Measurements from ENCODE around the gene VASP. TPM values are rescaled to one million over a fixed set of nuclear protein-coding genes. Genes with fewer than 3 reads are reported as not detected.
A peak's percentile ranks its signal among the peaks of the same experiment; 100 is the strongest.

The VASP gene
- total RNA-seq, 2 donors from 2014 or later = 151 to 196 TPM

- Mint-ChIP-seq H3K4me3 (peak overlapping the region; percentile 83), H3K36me3 (ENCODE audit: low read depth) (peaks cover 26% of the 10 kb centered on the region), H3K9me3 (no peaks in the 10 kb centered on the region), H3K27me3 (no peaks in the 10 kb centered on the region), H3K27ac (peak overlapping the region; percentile 82), H3K4me1 (peaks cover 16% of the 10 kb centered on the region)
- peak; percentile 83 for ATAC-seq (replicated peaks)
Measured at GRCh38 chr19:45478454-45479238, 28.6 kb upstream of the VASP start.

DNA sequence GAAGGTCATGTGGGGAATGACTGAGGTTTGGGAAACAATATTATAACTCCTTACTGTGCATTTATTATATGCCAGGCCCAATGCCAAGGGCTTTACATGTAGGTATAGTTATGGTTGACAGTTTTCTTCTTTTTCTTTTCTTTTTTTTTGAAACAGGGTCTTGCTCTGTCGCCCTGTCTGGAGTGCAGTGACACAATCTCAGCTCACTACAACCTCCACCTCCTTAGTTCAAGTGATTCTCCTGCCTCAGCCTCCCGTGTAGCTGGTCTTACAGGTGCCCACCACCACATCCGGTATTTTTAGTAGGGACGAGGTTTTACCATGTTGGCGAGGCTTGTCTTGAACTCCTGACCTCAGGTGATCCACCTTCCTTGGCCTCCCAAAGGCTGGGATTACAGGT, 24.2 kb upstream of the VASP start:
- no peak overlapping the region for H3K27ac Mint-ChIP-seq
- peaks cover 18% of the 10 kb centered on the region for H3K4me1 Mint-ChIP-seq
- no peaks in the 10 kb centered on the region for H3K9me3 Mint-ChIP-seq
- no peak for ATAC-seq (replicated peaks)
- H3K36me3 Mint-ChIP-seq (ENCODE audit: low read depth) = peaks cover 11% of the 10 kb centered on the region
- no peak overlapping the region for H3K4me3 Mint-ChIP-seq
- no peaks in the 10 kb centered on the region for H3K27me3 Mint-ChIP-seq

GRCh38 chr19:45484273-45484945, 22.9 kb upstream of the VASP start:
- no peak for ATAC-seq (replicated peaks)
- Mint-ChIP-seq H3K9me3 (no peaks in the 10 kb centered on the region), H3K36me3 (ENCODE audit: low read depth) (no peaks in the 10 kb centered on the region), H3K4me3 (no peak overlapping the region), H3K4me1 (peaks cover 14% of the 10 kb centered on the region), H3K27me3 (no peaks in the 10 kb centered on the region), H3K27ac (no peak overlapping the region)

- Mint-ChIP-seq H3K27ac (peak overlapping the region; percentile 87), H3K9me3 (no peaks in the 10 kb centered on the region), H3K27me3 (no peaks in the 10 kb centered on the region), H3K4me1 (peaks cover 10% of the 10 kb centered on the region), H3K4me3 (peak overlapping the region; percentile 86), H3K36me3 (ENCODE audit: low read depth) (no peaks in the 10 kb centered on the region)
- ATAC-seq (replicated peaks) = peak; percentile 99
Measured at GRCh38 chr19:45485305-45486077, 21.8 kb upstream of the VASP start.

- H3K36me3 Mint-ChIP-seq (ENCODE audit: low read depth) = no peaks in the 10 kb centered on the region
- no peak overlapping the region for H3K27ac Mint-ChIP-seq
- H3K4me3 Mint-ChIP-seq = no peak overlapping the region
- peaks cover 14% of the 10 kb centered on the region for H3K4me1 Mint-ChIP-seq
- no peaks in the 10 kb centered on the region for H3K27me3 Mint-ChIP-seq
- H3K9me3 Mint-ChIP-seq = no peaks in the 10 kb centered on the region
- no peak for ATAC-seq (replicated peaks)
Measured at GRCh38 chr19:45488708-45489107, 18.6 kb upstream of the VASP start.

- H3K9me3 Mint-ChIP-seq = no peaks in the 10 kb centered on the region
- H3K4me3 Mint-ChIP-seq = no peak overlapping the region
- no peak for ATAC-seq (replicated peaks)
- no peaks in the 10 kb centered on the region for H3K36me3 Mint-ChIP-seq (ENCODE audit: low read depth)
- no peak overlapping the region for H3K27ac Mint-ChIP-seq
- peaks cover 11% of the 10 kb centered on the region for H3K4me1 Mint-ChIP-seq
- no peaks in the 10 kb centered on the region for H3K27me3 Mint-ChIP-seq
Measured at GRCh38 chr19:45489216-45489855, 17.9 kb upstream of the VASP start.

DNA sequence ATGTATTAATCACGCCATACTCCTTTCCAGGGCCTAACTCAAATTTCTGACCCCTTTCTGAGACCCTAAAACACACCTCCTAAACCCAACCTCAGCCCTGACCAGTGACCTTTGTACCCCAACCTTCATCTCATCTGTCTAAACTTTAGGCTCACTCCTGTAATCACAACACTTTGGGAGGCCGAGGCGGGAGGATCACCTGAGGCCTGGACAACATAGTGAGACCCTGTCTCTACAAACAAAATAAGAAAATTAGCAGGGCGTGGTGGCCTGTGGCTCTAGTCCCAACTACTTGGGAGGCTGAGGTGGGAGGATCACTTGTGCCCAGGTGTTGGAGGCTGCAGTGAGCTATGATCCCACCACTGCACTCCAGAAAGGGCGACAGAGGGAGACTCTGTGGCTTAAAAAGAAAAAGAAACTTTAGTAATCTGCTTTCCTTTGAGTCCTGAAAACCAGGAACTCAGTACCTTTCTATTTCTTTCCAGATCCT, 15.1 kb upstream of the VASP start:
- Mint-ChIP-seq H3K36me3 (ENCODE audit: low read depth) (no peaks in the 10 kb centered on the region), H3K27me3 (peaks cover 7% of the 10 kb centered on the region), H3K27ac (no peak overlapping the region), H3K4me3 (no peak overlapping the region), H3K4me1 (peaks cover 16% of the 10 kb centered on the region), H3K9me3 (no peaks in the 10 kb centered on the region)
- ATAC-seq (replicated peaks) = no peak

GRCh38 chr19:45492627-45493470, 14.4 kb upstream of the VASP start:
- H3K36me3 Mint-ChIP-seq (ENCODE audit: low read depth) = no peaks in the 10 kb centered on the region
- H3K9me3 Mint-ChIP-seq = no peaks in the 10 kb centered on the region
- H3K4me3 Mint-ChIP-seq = peak overlapping the region; percentile 45
- peaks cover 7% of the 10 kb centered on the region for H3K27me3 Mint-ChIP-seq
- ATAC-seq (replicated peaks) = no peak
- peaks cover 19% of the 10 kb centered on the region for H3K4me1 Mint-ChIP-seq
- H3K27ac Mint-ChIP-seq = no peak overlapping the region

DNA sequence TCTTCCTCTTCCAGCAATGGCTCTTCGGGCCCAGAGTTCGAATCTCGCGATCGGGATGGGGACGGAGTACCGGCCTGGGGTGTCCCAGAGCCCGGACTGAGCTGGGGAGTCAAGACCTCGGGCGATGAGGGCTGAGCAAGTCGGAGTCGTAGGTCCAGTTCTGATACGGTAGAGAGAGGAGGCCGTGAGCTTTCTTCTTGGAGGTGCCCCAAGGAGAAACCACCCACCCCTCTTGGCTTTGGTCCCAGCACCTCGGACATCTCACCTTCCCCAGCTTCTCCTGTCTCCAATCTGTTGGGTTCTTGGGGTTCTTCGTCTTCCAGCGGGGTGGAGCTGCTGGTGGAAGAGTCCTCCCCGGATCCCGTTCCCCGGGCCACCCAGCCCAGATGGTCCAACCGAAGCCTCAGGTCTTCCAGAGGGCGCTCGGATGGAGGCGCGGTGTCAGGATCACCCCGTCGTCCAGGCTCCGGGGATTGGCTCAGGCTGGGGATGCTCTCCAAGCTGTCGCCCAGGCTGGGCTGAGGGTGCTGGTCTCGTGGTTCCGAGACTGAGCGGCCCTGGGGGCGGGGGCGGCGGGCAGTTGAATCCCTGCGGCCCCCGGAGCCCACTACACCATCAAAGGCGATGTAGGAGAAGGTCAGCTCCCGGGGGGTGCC, 12.9 kb upstream of the VASP start:
- no peak for ATAC-seq (replicated peaks)
- no peaks in the 10 kb centered on the region for H3K9me3 Mint-ChIP-seq
- no peak overlapping the region for H3K27ac Mint-ChIP-seq
- H3K4me1 Mint-ChIP-seq = peaks cover 26% of the 10 kb centered on the region
- no peak overlapping the region for H3K4me3 Mint-ChIP-seq
- peaks cover 7% of the 10 kb centered on the region for H3K27me3 Mint-ChIP-seq
- H3K36me3 Mint-ChIP-seq (ENCODE audit: low read depth) = no peaks in the 10 kb centered on the region

DNA sequence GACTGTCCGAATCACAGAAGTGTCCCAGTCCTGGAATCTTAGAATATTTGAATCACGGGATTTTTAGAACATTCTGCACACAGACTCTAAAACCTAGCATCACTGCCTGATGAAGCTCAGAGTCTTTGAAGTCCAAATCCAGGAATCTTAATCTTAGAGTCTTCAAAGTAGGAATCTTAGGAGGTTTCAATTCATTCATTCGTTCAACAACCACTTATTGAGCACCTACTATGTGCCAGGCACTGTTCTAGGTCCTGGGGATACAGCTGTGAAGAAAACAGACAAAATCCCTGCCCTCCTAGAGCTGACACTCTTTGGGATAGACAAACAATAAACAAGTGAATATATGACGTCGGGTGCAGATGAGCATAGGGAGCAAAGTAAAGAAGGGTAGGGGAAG, 12.1 kb upstream of the VASP start:
- Mint-ChIP-seq H3K9me3 (no peaks in the 10 kb centered on the region), H3K4me1 (peaks cover 29% of the 10 kb centered on the region), H3K27me3 (peaks cover 7% of the 10 kb centered on the region), H3K4me3 (peak overlapping the region; percentile 87), H3K36me3 (ENCODE audit: low read depth) (no peaks in the 10 kb centered on the region), H3K27ac (no peak overlapping the region)
- ATAC-seq (replicated peaks) = no peak

GRCh38 chr19:45496349-45496953, 10.8 kb upstream of the VASP start:
- Mint-ChIP-seq H3K4me3 (peak overlapping the region; percentile 87), H3K27me3 (peaks cover 7% of the 10 kb centered on the region), H3K36me3 (ENCODE audit: low read depth) (no peaks in the 10 kb centered on the region), H3K9me3 (no peaks in the 10 kb centered on the region), H3K27ac (no peak overlapping the region), H3K4me1 (peaks cover 29% of the 10 kb centered on the region)
- ATAC-seq (replicated peaks) = peak; percentile 18

DNA sequence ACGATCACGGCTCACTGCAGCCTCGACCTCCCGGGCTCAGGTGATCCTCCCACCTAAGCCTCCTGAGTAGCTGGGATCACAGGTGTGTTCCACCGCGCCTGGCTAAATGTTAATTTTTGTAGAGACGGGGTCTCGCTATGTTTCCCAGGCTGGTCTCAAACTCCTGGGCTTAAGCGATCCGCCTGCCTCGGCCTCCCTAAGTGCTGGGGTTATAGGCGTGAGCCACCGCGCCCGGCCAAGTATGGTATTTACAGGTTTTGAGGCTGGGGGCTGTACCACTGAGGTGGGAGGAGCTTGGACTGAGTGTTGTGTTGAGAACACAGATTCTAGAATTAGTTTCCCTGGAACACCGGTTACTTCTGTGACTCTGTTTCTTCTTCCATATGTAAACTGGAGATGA, 9.5 kb upstream of the VASP start:
- no peaks in the 10 kb centered on the region for H3K9me3 Mint-ChIP-seq
- H3K27me3 Mint-ChIP-seq = peaks cover 7% of the 10 kb centered on the region
- H3K4me1 Mint-ChIP-seq = peaks cover 29% of the 10 kb centered on the region
- no peak overlapping the region for H3K27ac Mint-ChIP-seq
- no peaks in the 10 kb centered on the region for H3K36me3 Mint-ChIP-seq (ENCODE audit: low read depth)
- no peak for ATAC-seq (replicated peaks)
- H3K4me3 Mint-ChIP-seq = peak overlapping the region; percentile 87

All from activated T-helper 17 cell treated with anti-CD3 and anti-CD28 coated beads, Interleukin-2, amount 50 U/mL, for 72 hours (primary cell).